ENCODE data around the gene TGOLN2. TPM values are rescaled to one million over a fixed set of nuclear protein-coding genes. Genes with fewer than 3 reads are reported as not detected.

The TGOLN2 gene
- total RNA-seq, 1 donor from 2014 or later: 119 TPM

DNA sequence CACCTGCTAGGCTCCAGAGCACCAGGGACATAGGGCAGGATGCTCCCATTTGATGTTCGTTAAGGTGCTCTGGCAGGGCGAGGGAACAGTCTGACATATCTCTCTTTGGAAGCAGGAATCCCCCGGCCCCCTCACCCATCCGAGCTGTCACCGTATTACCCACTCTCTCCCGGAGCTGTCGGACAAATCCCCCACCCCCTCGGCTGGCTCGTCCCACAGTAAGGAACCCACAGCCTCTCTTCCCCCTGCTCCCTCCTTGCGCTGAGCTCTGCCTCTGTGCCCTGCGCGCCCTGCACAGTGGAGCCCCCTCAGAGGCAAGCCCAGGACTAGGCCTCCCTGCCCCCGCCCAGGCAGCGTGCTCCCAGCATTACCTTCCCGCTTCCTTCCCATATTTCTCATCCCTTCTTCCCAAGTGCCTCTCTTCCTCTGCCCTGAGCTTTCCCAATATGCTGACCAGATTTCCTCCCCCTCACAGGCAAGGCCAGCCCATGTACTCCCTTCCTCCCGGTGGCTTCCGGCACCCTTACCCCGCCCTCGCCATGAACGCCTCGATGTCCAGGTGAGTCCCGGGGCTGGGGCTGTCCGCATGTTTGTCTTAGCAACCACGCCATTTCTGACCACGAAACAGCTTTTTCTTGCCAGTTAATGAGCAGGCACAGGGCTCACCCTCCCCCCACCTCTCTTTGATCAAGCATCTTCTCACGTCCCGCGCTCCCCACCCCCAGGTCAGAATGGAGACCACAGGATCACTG is 23.8 kb downstream of the TGOLN2 start:
- POLR2A ChIA-PET: no interaction called here
- ATAC-seq (ENCODE audit: low read depth) (no peak), DNase-seq (no peak)
- Mint-ChIP-seq H3K9me3 (no peaks in the 10 kb centered on the region), H3K27ac (no peak overlapping the region), H3K4me3 (no peak overlapping the region), H3K27me3 (peaks cover 18% of the 10 kb centered on the region), H3K4me1 (peaks cover 12% of the 10 kb centered on the region), H3K36me3 (ENCODE audit: low read depth) (no peaks in the 10 kb centered on the region)
- TF ChIP-seq, protein P1, sequence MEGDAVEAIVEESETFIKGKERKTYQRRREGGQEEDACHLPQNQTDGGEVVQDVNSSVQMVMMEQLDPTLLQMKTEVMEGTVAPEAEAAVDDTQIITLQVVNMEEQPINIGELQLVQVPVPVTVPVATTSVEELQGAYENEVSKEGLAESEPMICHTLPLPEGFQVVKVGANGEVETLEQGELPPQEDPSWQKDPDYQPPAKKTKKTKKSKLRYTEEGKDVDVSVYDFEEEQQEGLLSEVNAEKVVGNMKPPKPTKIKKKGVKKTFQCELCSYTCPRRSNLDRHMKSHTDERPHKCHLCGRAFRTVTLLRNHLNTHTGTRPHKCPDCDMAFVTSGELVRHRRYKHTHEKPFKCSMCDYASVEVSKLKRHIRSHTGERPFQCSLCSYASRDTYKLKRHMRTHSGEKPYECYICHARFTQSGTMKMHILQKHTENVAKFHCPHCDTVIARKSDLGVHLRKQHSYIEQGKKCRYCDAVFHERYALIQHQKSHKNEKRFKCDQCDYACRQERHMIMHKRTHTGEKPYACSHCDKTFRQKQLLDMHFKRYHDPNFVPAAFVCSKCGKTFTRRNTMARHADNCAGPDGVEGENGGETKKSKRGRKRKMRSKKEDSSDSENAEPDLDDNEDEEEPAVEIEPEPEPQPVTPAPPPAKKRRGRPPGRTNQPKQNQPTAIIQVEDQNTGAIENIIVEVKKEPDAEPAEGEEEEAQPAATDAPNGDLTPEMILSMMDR (IDR thresholded peaks at IDR 0.05): no peak
- CTCF ChIA-PET: no interaction called here
- intact Hi-C loops (cut with micrococcal nuclease): no loop called here

- TF ChIP-seq, protein P1 (IDR thresholded peaks at IDR 0.05): no peak
- Mint-ChIP-seq H3K27me3 (peaks cover 23% of the 10 kb centered on the region), H3K9me3 (no peaks in the 10 kb centered on the region), H3K4me1 (peaks cover 4% of the 10 kb centered on the region), H3K36me3 (ENCODE audit: low read depth) (no peaks in the 10 kb centered on the region), H3K4me3 (no peak overlapping the region), H3K27ac (no peak overlapping the region)
- ATAC-seq (ENCODE audit: low read depth) (no peak), DNase-seq (no peak)
- POLR2A ChIA-PET: no interaction called here
- intact Hi-C loops (cut with micrococcal nuclease): no loop called here
- CTCF ChIA-PET: interaction anchor here (1.2 kb wide), 1 partner anchor 10 kb away, joined by 4 read pairs; no protein-coding TSS in a partner anchor
Observed at GRCh38 chr2:85302121-85302520, 25.7 kb downstream of the TGOLN2 start.

GRCh38 chr2:85291425-85292023 is 36.3 kb downstream of the TGOLN2 start:
- ATAC-seq (ENCODE audit: low read depth) (peak; percentile 18), DNase-seq (no peak)
- intact Hi-C loops (cut with micrococcal nuclease): no loop called here
- no peak overlapping the region for H3K4me3 Mint-ChIP-seq
- ChIA-PET POLR2A (interaction anchor here (0.5 kb wide), 1 partner anchor 36 kb away, joined by 4 read pairs; no protein-coding TSS in a partner anchor), CTCF (interaction anchor here (0.6 to 1.3 kb wide), 3 partner anchors 9 to 225 kb away, joined by 3 to 4 read pairs (median 4); no protein-coding TSS in a partner anchor)
- no peaks in the 10 kb centered on the region for H3K9me3 Mint-ChIP-seq
- peaks cover 10% of the 10 kb centered on the region for H3K4me1 Mint-ChIP-seq
- H3K27me3 Mint-ChIP-seq: peaks cover 3% of the 10 kb centered on the region
- no peaks in the 10 kb centered on the region for H3K36me3 Mint-ChIP-seq (ENCODE audit: low read depth)
- TF ChIP-seq, protein P1 (IDR thresholded peaks at IDR 0.05): no peak
- H3K27ac Mint-ChIP-seq: peak overlapping the region; percentile 64

GRCh38 chr2:85288244-85288725 is 39.5 kb downstream of the TGOLN2 start:
- no peak for DNase-seq
- TF ChIP-seq, protein P1 (IDR thresholded peaks at IDR 0.05): no peak
- Mint-ChIP-seq H3K36me3 (ENCODE audit: low read depth) (no peaks in the 10 kb centered on the region), H3K9me3 (no peaks in the 10 kb centered on the region), H3K27ac (no peak overlapping the region), H3K4me3 (no peak overlapping the region), H3K27me3 (peaks cover 2% of the 10 kb centered on the region), H3K4me1 (peaks cover 12% of the 10 kb centered on the region)
- intact Hi-C loops (cut with micrococcal nuclease): loop anchor here (5.0 kb wide), 3 partner anchors 156 to 1266 kb away; partner anchors contain the start of genes TCF7L1 and TRABD2A
- POLR2A ChIA-PET: no interaction called here
- no peak for ATAC-seq (ENCODE audit: low read depth)
- CTCF ChIA-PET: interaction anchor here (1.7 kb wide), 1 partner anchor 12 kb away, joined by 4 read pairs; no protein-coding TSS in a partner anchor

GRCh38 chr2:85287721-85288120 is 40.1 kb downstream of the TGOLN2 start:
- Mint-ChIP-seq H3K4me3 (no peak overlapping the region), H3K36me3 (ENCODE audit: low read depth) (no peaks in the 10 kb centered on the region), H3K9me3 (no peaks in the 10 kb centered on the region), H3K27ac (no peak overlapping the region), H3K4me1 (peaks cover 12% of the 10 kb centered on the region), H3K27me3 (peaks cover 2% of the 10 kb centered on the region)
- intact Hi-C loops (cut with micrococcal nuclease): loop anchor here (5.0 kb wide), 3 partner anchors 155 to 1265 kb away; partner anchors contain the start of genes TCF7L1 and TRABD2A
- ATAC-seq (ENCODE audit: low read depth) (no peak), DNase-seq (no peak)
- POLR2A ChIA-PET: no interaction called here
- CTCF ChIA-PET: interaction anchor here (1.4 kb wide), 1 partner anchor 362 kb away, joined by 7 read pairs; no protein-coding TSS in a partner anchor
- TF ChIP-seq, protein P1 (IDR thresholded peaks at IDR 0.05): no peak
